Keratinocyte (primary cell): ENCODE measurements around the gene TANGO2. TPM values are rescaled to one million over a fixed set of nuclear protein-coding genes. Genes with fewer than 3 reads are reported as not detected.

Source experiments
- DNase-seq: peaks from one replicate; pipeline ENCODE4 v3.0.0-alpha.2; 2011; ENCODE audit warnings: low read depth, missing footprints, low spot score
- FAIRE-seq: peaks from 2 replicates; lab custom pipeline; 2011; peaks lifted over from hg19 to GRCh38; lab: Jason Lieb, UNC
- H2AFZ ChIP-seq: 2 replicates; pipeline ENCODE4 v1.6.0; 2012; ENCODE audit warnings: low read length, control low read depth, inconsistent platforms; ENCODE audit not compliant: control insufficient read depth
- H3K27ac ChIP-seq: 2 replicates; pipeline ENCODE4 v1.5.1; 2011; ENCODE audit warnings: low read length; ENCODE audit not compliant: control insufficient read depth, insufficient read depth
- H3K27me3 ChIP-seq: 3 replicates; pipeline ENCODE4 v1.6.0; 2011; ENCODE audit warnings: low read length; ENCODE audit not compliant: control insufficient read depth, insufficient read depth; ENCODE audit errors: extremely low read depth
- H3K36me3 ChIP-seq, 2 experiments: 2 replicates in 1 of 2; 3 replicates in 1 of 2; pipeline ENCODE4 v1.5.1; 2011; ENCODE audit warnings: low read length in 2 of 2, mild to moderate bottlenecking in 1 of 2; ENCODE audit not compliant: control insufficient read depth in 2 of 2, insufficient read depth in 2 of 2; ENCODE audit errors: extremely low read depth in 1 of 2
- H3K4me1 ChIP-seq: 3 replicates; pipeline ENCODE4 v1.5.1; 2011; ENCODE audit warnings: low read length; ENCODE audit not compliant: control insufficient read depth, insufficient read depth; ENCODE audit errors: extremely low read depth
- H3K4me2 ChIP-seq: 3 replicates; pipeline ENCODE4 v1.6.0; 2011; ENCODE audit warnings: low read depth, low read length; ENCODE audit not compliant: control insufficient read depth, insufficient read depth; ENCODE audit errors: extremely low read depth
- H3K4me3 ChIP-seq, 3 experiments: fragments of 200-600 bp in 1 of 3; sonication (generic) in 1 of 3; 2 replicates in 2 of 3; 3 replicates in 1 of 3; pipeline ENCODE4 v1.5.1; 2011 to 2016; ENCODE audit warnings: low read length in 3 of 3, mild to moderate bottlenecking in 3 of 3, control low read depth in 2 of 3, inconsistent platforms in 1 of 3, low read depth in 1 of 3, mixed read lengths in 1 of 3, mixed run types in 1 of 3, moderate library complexity in 1 of 3; ENCODE audit not compliant: control insufficient read depth in 2 of 3, insufficient read depth in 2 of 3; ENCODE audit errors: extremely low read depth in 1 of 3
- H3K79me2 ChIP-seq: 2 replicates; pipeline ENCODE4 v1.6.0; 2012; ENCODE audit warnings: low read length; ENCODE audit not compliant: control insufficient read depth, insufficient read depth
- H3K9ac ChIP-seq: 3 replicates; pipeline ENCODE4 v1.6.0; 2011; ENCODE audit warnings: low read length; ENCODE audit not compliant: control insufficient read depth, insufficient read depth; ENCODE audit errors: extremely low read depth
- H3K9me1 ChIP-seq: 3 replicates; pipeline ENCODE4 v1.6.0; 2011; ENCODE audit warnings: low read length; ENCODE audit not compliant: control insufficient read depth, insufficient read depth; ENCODE audit errors: extremely low read depth
- H3K9me3 ChIP-seq: 2 replicates; pipeline ENCODE4 v1.5.1; 2012; ENCODE audit warnings: low read depth, low read length; ENCODE audit not compliant: control insufficient read depth
- H4K20me1 ChIP-seq: 3 replicates; pipeline ENCODE4 v1.6.0; 2011; ENCODE audit warnings: low read length; ENCODE audit not compliant: control insufficient read depth, insufficient read depth; ENCODE audit errors: extremely low read depth
- CTCF ChIP-seq, 3 experiments: IDR thresholded peaks in 1 of 3; conservative IDR thresholded peaks in 1 of 3; optimal IDR thresholded peaks in 1 of 3; 2 replicates in 2 of 3; 3 replicates in 1 of 3; pipeline versions ENCODE3 to v1.5.1; 2011; ENCODE audit warnings: low read length in 3 of 3, mild to moderate bottlenecking in 3 of 3, moderate library complexity in 2 of 3, control low read depth in 1 of 3, inconsistent platforms in 1 of 3; ENCODE audit not compliant: insufficient read depth in 2 of 3; ENCODE audit errors: extremely low read depth in 1 of 3
- EZH2 ChIP-seq: IDR thresholded peaks from one replicate; pipeline ENCODE4 v1.6.1; 2012; ENCODE audit warnings: inconsistent platforms, mild to moderate bottlenecking, low read length, moderate library complexity
- dilution Hi-C: fragments of 300-500 bp; cut with MboI; formaldehyde crosslinking; loops from one replicate; pipeline ENCODE4 v1.7.0; 2020; ENCODE audit warnings: low sequenced_read_pairs; ENCODE audit not compliant: extremely low pct_ligation_motif_present
- polyA plus RNA-seq, 5 experiments: library from polyadenylated mRNA; depleted of rRNA in 3 of 5; stranded (reverse) in 3 of 5; stranded (forward) in 1 of 5; unstranded in 1 of 5; fragments of >200 nt; gene quantifications; 1 replicate in 1 of 5; 2 replicates in 3 of 5; 3 replicates in 1 of 5; pipeline versions ENCODE4 v1.2.1 to v1.2.3, GENCODE V29; 2011 to 2012; ENCODE audit warnings: missing spikeins in 2 of 5, low read depth in 1 of 5, low replicate concordance in 1 of 5
- small RNA-seq, 3 experiments: library from RNA; depleted of rRNA; stranded (forward); fragments of <200 nt; gene quantifications; one replicate each; pipeline ENCODE3, GENCODE V24; 2012; ENCODE audit warnings: low read depth in 3 of 3, low replicate concordance in 1 of 3; ENCODE audit not compliant: insufficient read length in 3 of 3

The TANGO2 gene
- polyA plus RNA-seq, 1 donor (not counting 4 experiments of a cell fraction or from before 2014, with no cell fraction given) = 20.1 TPM

GRCh38 chr22:20116376-20116950, 95.6 kb downstream of the TANGO2 start:
- Histone ChIP-seq H3K4me2 (peak overlapping the region; percentile 79), H3K4me3 (peak overlapping the region; percentile 72 to 88 (median 88)), H2AFZ (peak overlapping the region; percentile 77), H3K27me3 (no peaks in the 10 kb centered on the region), H3K27ac (peak overlapping the region; percentile 83), H3K9me3 (no peaks in the 10 kb centered on the region), H3K36me3 (peaks cover 30 to 35% of the 10 kb centered on the region in 2 experiments), H3K9me1 (no peaks in the 10 kb centered on the region), H4K20me1 (no peaks in the 10 kb centered on the region), H3K9ac (peak overlapping the region; percentile 93), H3K4me1 (peaks cover 16% of the 10 kb centered on the region), H3K79me2 (peaks cover 72% of the 10 kb centered on the region)
- no peak for FAIRE-seq
- DNase-seq = no peak
- no peak for TF ChIP-seq EZH2
- no peak for TF ChIP-seq CTCF (optimal IDR thresholded peaks at IDR 0.05 in 1 of 3, IDR thresholded peaks at IDR 0.05 in 1 of 3, conservative IDR thresholded peaks at IDR 0.05 in 1 of 3; ENCODE audit: extremely low read depth in 1 of 3, insufficient read depth in 2 of 3, low read length in 3 of 3)
- dilution Hi-C loops = no loop called here

Small RNAs within 50 kb of the gene (small RNA-seq; reads per million reads assigned to genes)
- 42.2 to 1,893 (median 869) reads per million in 3 experiments for gene MIR185
- gene MIR6816 = 0 reads per million in 3 experiments
- gene RF00017 = 0 reads per million in 3 experiments

Other genes with a start within 250 kb of the TANGO2 start
- 2.0 to 4.1 TPM (median 2.4 TPM) in 3 replicates for gene GNB1L, start 166.2 kb upstream of the TANGO2 start, polyA plus RNA-seq
- 12.9 to 23.4 TPM (median 18.2 TPM) in 3 replicates for gene RTL10, start 166.2 kb upstream of the TANGO2 start, polyA plus RNA-seq
- gene COMT, start 79.3 kb upstream of the TANGO2 start, polyA plus RNA-seq = 130 to 225 TPM (median 139 TPM) in 3 replicates
- gene TXNRD2, start 79.3 kb upstream of the TANGO2 start, polyA plus RNA-seq = 12.9 to 18.6 TPM (median 16.0 TPM) in 3 replicates
- 5.3 to 8.4 TPM (median 5.7 TPM) in 3 replicates for gene ARVCF, start 4.3 kb upstream of the TANGO2 start, polyA plus RNA-seq
- gene DGCR8, start 59.1 kb downstream of the TANGO2 start, polyA plus RNA-seq = 14.3 to 24.3 TPM (median 17.2 TPM) in 3 replicates
- gene RANBP1, start 95.0 kb downstream of the TANGO2 start, polyA plus RNA-seq = 141 to 278 TPM (median 193 TPM) in 3 replicates
- gene TRMT2A, start 96.1 kb downstream of the TANGO2 start, polyA plus RNA-seq = 18.3 to 53.7 TPM (median 20.6 TPM) in 3 replicates
- 16.0 to 44.5 TPM (median 25.4 TPM) in 3 replicates for gene ZDHHC8, start 110.7 kb downstream of the TANGO2 start, polyA plus RNA-seq
- not detected in 3 replicates for gene CCDC188, start 129.9 kb downstream of the TANGO2 start, polyA plus RNA-seq
- 2.5 to 5.6 TPM (median 5.5 TPM) in 3 replicates for gene RTN4R, start 247.2 kb downstream of the TANGO2 start, polyA plus RNA-seq